ENCODE measurements around the gene LRRC42. TPM values are rescaled to one million over a fixed set of nuclear protein-coding genes. Genes with fewer than 3 reads are reported as not detected.

Gene LRRC42
- total and polyA plus RNA-seq, 9 of the 15 experiments (the other 6 are each of a cell fraction or from before 2014, with no cell fraction given) = 17.3 to 51.9 (median 35.5) TPM

DNA sequence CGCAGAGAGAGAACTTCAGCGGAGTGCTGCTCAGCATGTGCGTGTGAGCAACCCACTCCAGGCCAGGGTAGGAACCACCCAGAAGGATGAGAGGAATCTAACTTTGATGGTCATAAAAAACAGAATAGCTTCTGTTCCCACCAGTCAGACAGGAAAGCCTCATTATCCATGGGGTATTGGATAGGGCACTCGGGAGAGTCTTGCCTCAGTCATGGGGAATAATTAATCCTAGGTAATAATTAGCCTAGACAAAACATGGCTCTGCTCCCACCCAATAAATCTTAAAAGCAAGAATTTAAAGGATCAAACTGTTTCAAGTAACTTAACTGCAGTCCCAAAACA, 36.6 kb downstream of the LRRC42 start:
- Histone ChIP-seq H3K9ac (ENCODE audit: insufficient read depth in 1 of 2, low read depth in 2 of 2, low read length in 2 of 2) (peak overlapping the region; percentile 32 to 86; a peak in 2 of 4 replicates), H3K4me1 (replicated peaks in 1 of 2; ENCODE audit: control insufficient read depth in 2 of 2, insufficient read depth in 2 of 2, low read length in 2 of 2) (peaks cover 4 to 9% of the 10 kb centered on the region in 2 experiments; a peak in 4 of 5 replicates), H3K4me3 (0 out of 2 replicates have a peak overlapping the region, but pooled peaks have one; percentile 6), H3K9me1 (ENCODE audit: control insufficient read depth, insufficient read depth, low read length) (no peaks in the 10 kb centered on the region), H3K4me2 (ENCODE audit: insufficient read depth, low read length) (peak overlapping the region; percentile 67), H3K9me3 (replicated peaks; ENCODE audit: control insufficient read depth, insufficient read depth, low read depth, low read length) (no peaks in the 10 kb centered on the region), H3K27me3 (ENCODE audit: control insufficient read depth in 2 of 2, insufficient read depth in 2 of 2, low read length in 2 of 2) (no peaks in the 10 kb centered on the region), H3K36me3 (ENCODE audit: control insufficient read depth, insufficient read depth, low read length) (no peaks in the 10 kb centered on the region), H4K20me1 (replicated peaks; ENCODE audit: control insufficient read depth, insufficient read depth, low read length) (no peaks in the 10 kb centered on the region), H3K79me2 (ENCODE audit: control insufficient read depth, insufficient read depth, low read length) (no peaks in the 10 kb centered on the region), H3K27ac (ENCODE audit: extremely low read depth, low read depth, low read length) (no peak overlapping the region), H2AFZ (ENCODE audit: low read depth, low read length) (peak overlapping the region; percentile 96)
- DNase-seq (ENCODE audit: extremely low read depth in 1 of 4, low spot score in 3 of 4) (no peak), FAIRE-seq (no peak), ATAC-seq (peak; percentile 43)
- TF ChIP-seq JUN (IDR thresholded peaks at IDR 0.05; ENCODE audit: borderline replicate concordance, low read depth, low read length) (no peak), JUN (CRISPR knock-in tag; IDR thresholded peaks at IDR 0.05; ENCODE audit: borderline replicate concordance) (no peak), GABPA (tag; conservative IDR thresholded peaks at IDR 0.05; ENCODE audit: low read depth) (0 out of 2 replicates have a peak, but pooled peaks have one; percentile 3), MAX (CRISPR knock-in tag; IDR thresholded peaks at IDR 0.05) (0 out of 2 replicates have a peak, but pooled peaks have one; percentile 9)
- TF ChIP-seq, protein P1, sequence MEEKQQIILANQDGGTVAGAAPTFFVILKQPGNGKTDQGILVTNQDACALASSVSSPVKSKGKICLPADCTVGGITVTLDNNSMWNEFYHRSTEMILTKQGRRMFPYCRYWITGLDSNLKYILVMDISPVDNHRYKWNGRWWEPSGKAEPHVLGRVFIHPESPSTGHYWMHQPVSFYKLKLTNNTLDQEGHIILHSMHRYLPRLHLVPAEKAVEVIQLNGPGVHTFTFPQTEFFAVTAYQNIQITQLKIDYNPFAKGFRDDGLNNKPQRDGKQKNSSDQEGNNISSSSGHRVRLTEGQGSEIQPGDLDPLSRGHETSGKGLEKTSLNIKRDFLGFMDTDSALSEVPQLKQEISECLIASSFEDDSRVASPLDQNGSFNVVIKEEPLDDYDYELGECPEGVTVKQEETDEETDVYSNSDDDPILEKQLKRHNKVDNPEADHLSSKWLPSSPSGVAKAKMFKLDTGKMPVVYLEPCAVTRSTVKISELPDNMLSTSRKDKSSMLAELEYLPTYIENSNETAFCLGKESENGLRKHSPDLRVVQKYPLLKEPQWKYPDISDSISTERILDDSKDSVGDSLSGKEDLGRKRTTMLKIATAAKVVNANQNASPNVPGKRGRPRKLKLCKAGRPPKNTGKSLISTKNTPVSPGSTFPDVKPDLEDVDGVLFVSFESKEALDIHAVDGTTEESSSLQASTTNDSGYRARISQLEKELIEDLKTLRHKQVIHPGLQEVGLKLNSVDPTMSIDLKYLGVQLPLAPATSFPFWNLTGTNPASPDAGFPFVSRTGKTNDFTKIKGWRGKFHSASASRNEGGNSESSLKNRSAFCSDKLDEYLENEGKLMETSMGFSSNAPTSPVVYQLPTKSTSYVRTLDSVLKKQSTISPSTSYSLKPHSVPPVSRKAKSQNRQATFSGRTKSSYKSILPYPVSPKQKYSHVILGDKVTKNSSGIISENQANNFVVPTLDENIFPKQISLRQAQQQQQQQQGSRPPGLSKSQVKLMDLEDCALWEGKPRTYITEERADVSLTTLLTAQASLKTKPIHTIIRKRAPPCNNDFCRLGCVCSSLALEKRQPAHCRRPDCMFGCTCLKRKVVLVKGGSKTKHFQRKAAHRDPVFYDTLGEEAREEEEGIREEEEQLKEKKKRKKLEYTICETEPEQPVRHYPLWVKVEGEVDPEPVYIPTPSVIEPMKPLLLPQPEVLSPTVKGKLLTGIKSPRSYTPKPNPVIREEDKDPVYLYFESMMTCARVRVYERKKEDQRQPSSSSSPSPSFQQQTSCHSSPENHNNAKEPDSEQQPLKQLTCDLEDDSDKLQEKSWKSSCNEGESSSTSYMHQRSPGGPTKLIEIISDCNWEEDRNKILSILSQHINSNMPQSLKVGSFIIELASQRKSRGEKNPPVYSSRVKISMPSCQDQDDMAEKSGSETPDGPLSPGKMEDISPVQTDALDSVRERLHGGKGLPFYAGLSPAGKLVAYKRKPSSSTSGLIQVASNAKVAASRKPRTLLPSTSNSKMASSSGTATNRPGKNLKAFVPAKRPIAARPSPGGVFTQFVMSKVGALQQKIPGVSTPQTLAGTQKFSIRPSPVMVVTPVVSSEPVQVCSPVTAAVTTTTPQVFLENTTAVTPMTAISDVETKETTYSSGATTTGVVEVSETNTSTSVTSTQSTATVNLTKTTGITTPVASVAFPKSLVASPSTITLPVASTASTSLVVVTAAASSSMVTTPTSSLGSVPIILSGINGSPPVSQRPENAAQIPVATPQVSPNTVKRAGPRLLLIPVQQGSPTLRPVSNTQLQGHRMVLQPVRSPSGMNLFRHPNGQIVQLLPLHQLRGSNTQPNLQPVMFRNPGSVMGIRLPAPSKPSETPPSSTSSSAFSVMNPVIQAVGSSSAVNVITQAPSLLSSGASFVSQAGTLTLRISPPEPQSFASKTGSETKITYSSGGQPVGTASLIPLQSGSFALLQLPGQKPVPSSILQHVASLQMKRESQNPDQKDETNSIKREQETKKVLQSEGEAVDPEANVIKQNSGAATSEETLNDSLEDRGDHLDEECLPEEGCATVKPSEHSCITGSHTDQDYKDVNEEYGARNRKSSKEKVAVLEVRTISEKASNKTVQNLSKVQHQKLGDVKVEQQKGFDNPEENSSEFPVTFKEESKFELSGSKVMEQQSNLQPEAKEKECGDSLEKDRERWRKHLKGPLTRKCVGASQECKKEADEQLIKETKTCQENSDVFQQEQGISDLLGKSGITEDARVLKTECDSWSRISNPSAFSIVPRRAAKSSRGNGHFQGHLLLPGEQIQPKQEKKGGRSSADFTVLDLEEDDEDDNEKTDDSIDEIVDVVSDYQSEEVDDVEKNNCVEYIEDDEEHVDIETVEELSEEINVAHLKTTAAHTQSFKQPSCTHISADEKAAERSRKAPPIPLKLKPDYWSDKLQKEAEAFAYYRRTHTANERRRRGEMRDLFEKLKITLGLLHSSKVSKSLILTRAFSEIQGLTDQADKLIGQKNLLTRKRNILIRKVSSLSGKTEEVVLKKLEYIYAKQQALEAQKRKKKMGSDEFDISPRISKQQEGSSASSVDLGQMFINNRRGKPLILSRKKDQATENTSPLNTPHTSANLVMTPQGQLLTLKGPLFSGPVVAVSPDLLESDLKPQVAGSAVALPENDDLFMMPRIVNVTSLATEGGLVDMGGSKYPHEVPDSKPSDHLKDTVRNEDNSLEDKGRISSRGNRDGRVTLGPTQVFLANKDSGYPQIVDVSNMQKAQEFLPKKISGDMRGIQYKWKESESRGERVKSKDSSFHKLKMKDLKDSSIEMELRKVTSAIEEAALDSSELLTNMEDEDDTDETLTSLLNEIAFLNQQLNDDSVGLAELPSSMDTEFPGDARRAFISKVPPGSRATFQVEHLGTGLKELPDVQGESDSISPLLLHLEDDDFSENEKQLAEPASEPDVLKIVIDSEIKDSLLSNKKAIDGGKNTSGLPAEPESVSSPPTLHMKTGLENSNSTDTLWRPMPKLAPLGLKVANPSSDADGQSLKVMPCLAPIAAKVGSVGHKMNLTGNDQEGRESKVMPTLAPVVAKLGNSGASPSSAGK (IDR thresholded peaks at IDR 0.05) = 0 out of 2 replicates have a peak, but pooled peaks have one; percentile 47
- no TSS peak for BruUV-seq (replicated peaks)
- in situ Hi-C loops (cut with MboI) = no loop called here
- intact Hi-C loops (cut with micrococcal nuclease) = no loop called here
- CTCF ChIA-PET (ENCODE audit: low intra/inter-chr PET ratio) = no interaction called here
- POLR2A ChIA-PET = interaction anchor here (0.6 to 1.7 kb wide), 2 partner anchors 9 to 241 kb away, joined by 3 to 10 read pairs; no protein-coding TSS in a partner anchor
- WGBS (ENCODE audit: insufficient coverage, low coverage, missing lambda C conversion rate) = 63% methylated on average over 3 of the region's 4 CpGs

All from K562 (cell line).